ENCODE data around the gene YWHAB. TPM values are rescaled to one million over a fixed set of nuclear protein-coding genes. Genes with fewer than 3 reads are reported as not detected.

Gene YWHAB
- total and polyA plus RNA-seq, 11 donors, result 32.2 to 160 (median 120) TPM

DNA sequence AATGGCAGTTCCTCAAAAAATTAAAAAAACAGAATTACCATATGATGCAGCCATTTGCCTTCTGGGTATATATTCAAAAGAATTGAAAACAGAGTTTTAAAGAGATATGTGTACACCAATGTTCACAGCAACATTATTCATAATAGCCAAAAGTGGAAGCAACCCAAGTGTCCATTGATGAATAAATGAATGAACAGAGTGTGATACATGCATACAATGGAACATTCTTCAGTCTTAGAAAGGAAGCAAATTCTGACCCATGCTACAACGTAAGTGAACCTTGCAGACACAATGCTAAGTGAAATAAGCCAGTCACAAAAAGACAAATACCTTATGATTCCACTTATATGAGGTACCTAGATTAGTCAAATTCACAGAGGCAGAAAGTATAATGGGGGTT lies 34.7 kb upstream of the YWHAB start:
- intact Hi-C loops (cut with DNase I), result no loop called here
- H3K27me3 ChIP-seq, result peaks cover 0 to 14% (median 0%) of the 10 kb centered on the region in 9 donors
- H3K4me3 ChIP-seq, result no peak overlapping the region
- TF ChIP-seq CTCF (IDR thresholded peaks at IDR 0.05), result no peak
- TF ChIP-seq POLR2A (IDR thresholded peaks at IDR 0.05), result no peak
- H3K4me1 ChIP-seq, result no peaks in the 10 kb centered on the region
- no peak overlapping the region for H3K27ac ChIP-seq
- ATAC-seq (no peak), DNase-seq (no peak)
- 63 to 75% (median 70%) methylated on average over 1 of the region's 1 CpG for WGBS, 4 donors
- H3K9me3 ChIP-seq, result peaks cover 0 to 3% (median 0%) of the 10 kb centered on the region in 12 donors
- H3K36me3 ChIP-seq, result no peaks in the 10 kb centered on the region

DNA sequence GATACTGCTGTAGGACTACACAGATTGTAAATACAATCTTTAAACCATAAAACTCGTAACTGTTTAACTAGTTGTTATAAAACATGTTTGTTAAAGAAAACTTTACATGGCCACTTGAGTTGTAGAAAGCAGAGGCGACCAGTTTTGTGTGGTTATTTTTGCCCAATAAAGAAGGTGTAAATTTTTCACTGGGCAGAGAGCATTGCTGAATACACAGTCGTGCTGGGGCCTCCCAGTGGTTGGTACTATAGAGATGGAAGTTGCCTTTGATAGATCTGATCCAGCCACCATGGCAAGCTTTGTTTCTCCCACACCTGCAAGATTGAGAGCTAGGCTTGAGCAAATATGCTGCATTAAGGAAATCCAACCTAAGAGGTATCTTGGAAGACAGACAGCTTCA lies 34.0 kb upstream of the YWHAB start:
- WGBS, 4 donors, result 62 to 71% (median 65%) methylated on average over 3 of the region's 3 CpGs
- no peak for ATAC-seq
- no peaks in the 10 kb centered on the region for H3K36me3 ChIP-seq

DNA sequence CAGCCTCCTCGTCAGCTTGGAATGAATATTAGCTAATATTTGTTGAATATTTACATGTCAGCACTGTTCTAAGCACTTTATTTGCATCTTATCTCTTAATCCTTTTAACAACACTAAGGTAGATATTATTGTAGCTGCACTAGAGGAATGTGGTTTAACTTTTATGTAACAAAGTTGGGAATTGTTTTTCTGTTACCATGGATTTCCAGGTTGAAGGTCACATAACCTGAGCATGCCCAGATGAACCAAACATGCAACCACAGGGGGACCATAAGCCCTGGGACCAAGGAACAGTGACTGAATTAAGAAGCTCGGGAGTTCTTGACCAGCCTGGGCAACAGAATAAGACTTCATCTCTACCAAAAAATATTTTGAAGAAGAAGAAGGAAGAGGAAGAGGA lies 29.1 kb upstream of the YWHAB start:
- H3K4me3 ChIP-seq, result no peak overlapping the region
- intact Hi-C loops (cut with DNase I), result no loop called here
- H3K27me3 ChIP-seq, result no peaks in the 10 kb centered on the region
- H3K9me3 ChIP-seq, result no peaks in the 10 kb centered on the region
- ATAC-seq, result no peak
- peaks cover 0 to 2% (median 0%) of the 10 kb centered on the region in 12 donors for H3K4me1 ChIP-seq
- 75 to 88% (median 80%) methylated on average over 2 of the region's 2 CpGs for WGBS, 4 donors
- no peak for TF ChIP-seq POLR2A (IDR thresholded peaks at IDR 0.05)
- no peak for TF ChIP-seq CTCF (IDR thresholded peaks at IDR 0.05)
- DNase-seq, result no peak
- H3K27ac ChIP-seq, result no peak overlapping the region
- H3K36me3 ChIP-seq, result no peaks in the 10 kb centered on the region

More for the DNA sequence above, 34.0 kb upstream of the YWHAB start:
- TF ChIP-seq CTCF (IDR thresholded peaks at IDR 0.05) (no peak), POLR2A (IDR thresholded peaks at IDR 0.05) (no peak)
- intact Hi-C loops (cut with DNase I), result no loop called here
- Histone ChIP-seq H3K4me3 (no peak overlapping the region), H3K27me3 (peaks cover 0 to 14% (median 0%) of the 10 kb centered on the region in 9 donors), H3K4me1 (no peaks in the 10 kb centered on the region), H3K27ac (no peak overlapping the region), H3K9me3 (peaks cover 0 to 3% (median 0%) of the 10 kb centered on the region in 12 donors)
- DNase-seq, result no peak

GRCh38 chr20:44856856-44857448 lies 28.6 kb upstream of the YWHAB start:
- Histone ChIP-seq H3K27me3 (no peaks in the 10 kb centered on the region), H3K27ac (no peak overlapping the region), H3K4me3 (no peak overlapping the region), H3K4me1 (peaks cover 0 to 7% (median 0%) of the 10 kb centered on the region in 12 donors), H3K9me3 (no peaks in the 10 kb centered on the region), H3K36me3 (no peaks in the 10 kb centered on the region)
- ATAC-seq (no peak), DNase-seq (no peak)
- no peak for TF ChIP-seq POLR2A (IDR thresholded peaks at IDR 0.05)
- no peak for TF ChIP-seq CTCF (IDR thresholded peaks at IDR 0.05)
- 82 to 88% (median 85%) methylated on average over 6 of the region's 6 CpGs for WGBS, 4 donors
- intact Hi-C loops (cut with DNase I), result no loop called here

Measured in heart left ventricle (tissue), 16 donors.